Aorta (tissue), 5 donors: Measurements from ENCODE around the gene RPL36. TPM values are rescaled to one million over a fixed set of nuclear protein-coding genes. Genes with fewer than 3 reads are reported as not detected.

Experiments
- ATAC-seq: fragments of 200-7000 bp; cut with Tn5 transposase; one replicate; pipeline ENCODE4 v1.9.1; 2022; ENCODE audit warnings: moderate library complexity; ENCODE audit not compliant: low FRiP score
- DNase-seq, 2 donors: peaks; one replicate each; pipeline ENCODE4 v3.0.0-alpha.2; 2020
- H3K27ac ChIP-seq, 2 donors: one replicate each; pipeline ENCODE4 v1.5.1; 2013; ENCODE audit warnings: low read length in 2 of 2, mild to moderate bottlenecking in 2 of 2, moderate library complexity in 2 of 2, control low read depth in 1 of 2, inconsistent platforms in 1 of 2, low read depth in 1 of 2
- H3K27me3 ChIP-seq, 2 donors: one replicate each; pipeline ENCODE4 v1.6.1; 2013; ENCODE audit warnings: control low read depth in 1 of 2, low read length in 1 of 2, mild to moderate bottlenecking in 1 of 2, moderate library complexity in 1 of 2; ENCODE audit not compliant: insufficient read depth in 2 of 2, control insufficient read depth in 1 of 2
- H3K36me3 ChIP-seq, 2 donors: one replicate each; pipeline ENCODE4 v1.6.1; 2013; ENCODE audit warnings: control low read depth in 1 of 2, low read length in 1 of 2, mild to moderate bottlenecking in 1 of 2; ENCODE audit not compliant: insufficient read depth in 2 of 2, control insufficient read depth in 1 of 2
- H3K4me1 ChIP-seq, 2 donors: one replicate each; pipeline ENCODE4 v1.6.1; 2013; ENCODE audit warnings: low read length in 2 of 2, control low read depth in 1 of 2, mild to moderate bottlenecking in 1 of 2, moderate library complexity in 1 of 2; ENCODE audit not compliant: insufficient read depth in 2 of 2, control insufficient read depth in 1 of 2
- H3K4me3 ChIP-seq, 2 donors: one replicate each; pipeline ENCODE4 v1.5.1; 2013; ENCODE audit warnings: low read length in 2 of 2, control low read depth in 1 of 2, mild to moderate bottlenecking in 1 of 2
- H3K9me3 ChIP-seq: one replicate; pipeline ENCODE4 v1.6.1; 2013; ENCODE audit warnings: mild to moderate bottlenecking, low read length; ENCODE audit not compliant: control insufficient read depth
- WGBS, 2 donors: extraction: QIAGEN DNeasy Blood & Tissue Kit; methylation state at CpG; one replicate each; pipeline ENCODE4 v1.1.7; 2013; 5-methylcytosine and 5-hydroxymethylcytosine counted together
- intact Hi-C, 2 donors: fragments of 100-400 bp; cut with DNase I; formaldehyde crosslinking; loops; one replicate each; pipeline versions ENCODE4 v1.14.2 to v1.15.0; 2022
- polyA plus RNA-seq, 2 donors: library from polyadenylated mRNA; stranded (reverse); fragments of 200-250 nt; gene quantifications; one replicate each; pipeline ENCODE4 v1.2.3, GENCODE V29; 2013
- total RNA-seq, 2 donors: library from RNA; stranded (reverse); fragmentation: NEBNext Ultra II Directional; extraction: Animal tissue kit (Norgen Biotek cat#: 25700); gene quantifications; one replicate each; pipeline ENCODE4 v1.2.1, GENCODE V29; 2021
- donor health status: healthy with polysubstance abuse.
- donor health status: Bipolar disorder and iron deficiency.
- donor health status: DM: no; HTN: no; CAD: no.
- donor health status: DM: no; HTN: no; CAD: no.
- donor health status: DM: yes; HTN: yes; CAD: no.

The RPL36 gene
- total and polyA plus RNA-seq, 4 donors: 521 to 1,438 (median 782) TPM

- intact Hi-C loops: no loop called here
- 86 to 87% methylated on average over 9 of the region's 9 CpGs for WGBS, 2 donors
- H3K4me3 ChIP-seq: no peak overlapping the region
Observed at GRCh38 chr19:5677580-5677979, 12.5 kb upstream of the RPL36 start.

GRCh38 chr19:5678071-5678718 is 11.9 kb upstream of the RPL36 start:
- Histone ChIP-seq H3K36me3 (no peaks in the 10 kb centered on the region), H3K4me3 (no peak overlapping the region), H3K9me3 (no peaks in the 10 kb centered on the region), H3K4me1 (no peaks in the 10 kb centered on the region), H3K27ac (no peak overlapping the region), H3K27me3 (no peaks in the 10 kb centered on the region)
- intact Hi-C loops: no loop called here
- ATAC-seq: no peak
- WGBS, 2 donors: 88 to 89% methylated on average over 22 of the region's 22 CpGs
- DNase-seq: no peak

More at GRCh38 chr19:5677580-5677979, 12.5 kb upstream of the RPL36 start:
- ATAC-seq: no peak
- Histone ChIP-seq H3K4me1 (no peaks in the 10 kb centered on the region), H3K9me3 (no peaks in the 10 kb centered on the region), H3K27ac (no peak overlapping the region), H3K36me3 (no peaks in the 10 kb centered on the region), H3K27me3 (no peaks in the 10 kb centered on the region)
- no peak for DNase-seq

- Histone ChIP-seq H3K4me3 (peak overlapping the region; percentile 61 to 64), H3K27ac (no peak overlapping the region), H3K9me3 (no peaks in the 10 kb centered on the region), H3K4me1 (no peaks in the 10 kb centered on the region), H3K27me3 (no peaks in the 10 kb centered on the region), H3K36me3 (no peaks in the 10 kb centered on the region)
- no peak for ATAC-seq
- intact Hi-C loops: loop anchor here in 1 of 2 donors (5.0 kb wide), 2 partner anchors 57 to 1063 kb away; partner anchors contain the start of genes SAFB and SAFB2
- DNase-seq: no peak
- WGBS, 2 donors: 25 to 26% methylated on average over 26 of the region's 26 CpGs
Observed at GRCh38 chr19:5679289-5680083, 10.6 kb upstream of the RPL36 start.

- no peaks in the 10 kb centered on the region for H3K4me1 ChIP-seq
- no peaks in the 10 kb centered on the region for H3K36me3 ChIP-seq
- H3K27me3 ChIP-seq: no peaks in the 10 kb centered on the region
- H3K9me3 ChIP-seq: no peaks in the 10 kb centered on the region
- WGBS, 2 donors: 0% methylated on average over 23 of the region's 23 CpGs
- ATAC-seq (peak; percentile 0), DNase-seq (peak in 1 of 2 donors; percentile 70)
- H3K4me3 ChIP-seq: peak overlapping the region; percentile 61 to 64
- intact Hi-C loops: loop anchor here in 1 of 2 donors (5.0 kb wide), 2 partner anchors 58 to 1062 kb away; partner anchors contain the start of genes SAFB and SAFB2
- H3K27ac ChIP-seq: peak overlapping the region in 1 of 2 donors; percentile 60
Observed at GRCh38 chr19:5680084-5680436, 10.0 kb upstream of the RPL36 start.

GRCh38 chr19:5680437-5681368 is 9.4 kb upstream of the RPL36 start, which contains the start of the genes HSD11B1L and MICOS13:
Gene HSD11B1L (plus strand): TSS chr19:5681027. CDS start chr19:5684833, 3,806 bp downstream.
Gene MICOS13 (minus strand): TSS chr19:5680516. CDS start chr19:5680486, 30 bp downstream.
- Histone ChIP-seq H3K36me3 (no peaks in the 10 kb centered on the region), H3K9me3 (no peaks in the 10 kb centered on the region), H3K4me1 (no peaks in the 10 kb centered on the region), H3K27ac (peak within 1 kb of the TSS in 1 of 2 donors; percentile 60), H3K4me3 (peak within 1 kb of the TSS; percentile 61 to 64), H3K27me3 (no peaks in the 10 kb centered on the region)
- ATAC-seq (peak; percentile 98), DNase-seq (peak; percentile 99)
- intact Hi-C loops: loop anchor here in 1 of 2 donors (5.0 kb wide), 2 partner anchors 58 to 1062 kb away; partner anchors contain the start of genes SAFB and SAFB2
- WGBS, 2 donors: 1% methylated on average over 88 to 94 of the region's 94 CpGs

- Histone ChIP-seq H3K27me3 (no peaks in the 10 kb centered on the region), H3K9me3 (no peaks in the 10 kb centered on the region), H3K4me3 (no peak overlapping the region), H3K4me1 (no peaks in the 10 kb centered on the region), H3K36me3 (no peaks in the 10 kb centered on the region), H3K27ac (no peak overlapping the region)
- DNase-seq (no peak), ATAC-seq (no peak)
- WGBS, 2 donors: 58 to 60% methylated on average over 17 of the region's 17 CpGs
- intact Hi-C loops: loop anchor here in 1 of 2 donors (5.0 kb wide), 2 partner anchors 59 to 1061 kb away; partner anchors contain the start of genes SAFB and SAFB2
Observed at GRCh38 chr19:5681391-5682106, 8.5 kb upstream of the RPL36 start.

- Histone ChIP-seq H3K27ac (no peak overlapping the region), H3K4me1 (no peaks in the 10 kb centered on the region), H3K9me3 (no peaks in the 10 kb centered on the region), H3K4me3 (no peak overlapping the region), H3K36me3 (no peaks in the 10 kb centered on the region), H3K27me3 (no peaks in the 10 kb centered on the region)
- DNase-seq: no peak
- 88 to 89% methylated on average over 3 of the region's 3 CpGs for WGBS, 2 donors
- ATAC-seq: no peak
- intact Hi-C loops: loop anchor here in 1 of 2 donors (5.0 kb wide), 2 partner anchors 60 to 1060 kb away; partner anchors contain the start of genes SAFB and SAFB2
Observed at GRCh38 chr19:5682107-5682482, 8.0 kb upstream of the RPL36 start.
